ENCODE measurements around the gene ODC1.
A peak's percentile ranks its signal among the peaks of the same experiment; 100 is the strongest.

ODC1 gene

GRCh38 chr2:10417551-10418335 lies 30.4 kb downstream of the ODC1 start:
- Histone ChIP-seq H3K9me3 (ENCODE audit: control insufficient read depth in 2 of 2, low read length in 2 of 2) (no peaks in the 10 kb centered on the region), H3K4me3 (ENCODE audit: low read length in 2 of 2) (no peak overlapping the region), H3K27ac (ENCODE audit: low read depth in 2 of 2, low read length in 2 of 2) (peak overlapping the region in 1 of 2 donors; percentile 37)

GRCh38 chr2:10415640-10416039 lies 32.5 kb downstream of the ODC1 start:
- Histone ChIP-seq H3K4me1 (ENCODE audit: control insufficient read depth in 2 of 2, insufficient read depth in 2 of 2, low read length in 2 of 2) (peaks cover 33 to 40% of the 10 kb centered on the region in 2 donors), H3K9ac (ENCODE audit: low read depth in 1 of 2, low read length in 2 of 2) (no peak overlapping the region), H3K4me3 (ENCODE audit: low read length in 2 of 2) (no peak overlapping the region), H3K27me3 (ENCODE audit: control insufficient read depth in 2 of 2, insufficient read depth in 2 of 2, low read length in 2 of 2) (no peaks in the 10 kb centered on the region), H3K36me3 (ENCODE audit: control insufficient read depth in 2 of 2, insufficient read depth in 2 of 2, low read length in 2 of 2) (peaks cover 0 to 12% of the 10 kb centered on the region in 2 donors), H3K9me3 (ENCODE audit: control insufficient read depth in 2 of 2, low read length in 2 of 2) (no peaks in the 10 kb centered on the region), H3K27ac (ENCODE audit: low read depth in 2 of 2, low read length in 2 of 2) (no peak overlapping the region)

More at GRCh38 chr2:10417551-10418335, 30.4 kb downstream of the ODC1 start:
- Histone ChIP-seq H3K27me3 (ENCODE audit: control insufficient read depth in 2 of 2, insufficient read depth in 2 of 2, low read length in 2 of 2) (no peaks in the 10 kb centered on the region), H3K4me1 (ENCODE audit: control insufficient read depth in 2 of 2, insufficient read depth in 2 of 2, low read length in 2 of 2) (peaks cover 27 to 38% of the 10 kb centered on the region in 2 donors), H3K36me3 (ENCODE audit: control insufficient read depth in 2 of 2, insufficient read depth in 2 of 2, low read length in 2 of 2) (peaks cover 14 to 15% of the 10 kb centered on the region in 2 donors), H3K9ac (ENCODE audit: low read depth in 1 of 2, low read length in 2 of 2) (no peak overlapping the region)

- no peaks in the 10 kb centered on the region for H3K27me3 ChIP-seq (ENCODE audit: control insufficient read depth in 2 of 2, insufficient read depth in 2 of 2, low read length in 2 of 2)
- peak overlapping the region; percentile 57 to 79 for H3K27ac ChIP-seq (ENCODE audit: low read depth in 2 of 2, low read length in 2 of 2)
- peaks cover 33 to 43% of the 10 kb centered on the region in 2 donors for H3K4me1 ChIP-seq (ENCODE audit: control insufficient read depth in 2 of 2, insufficient read depth in 2 of 2, low read length in 2 of 2)
- H3K9me3 ChIP-seq (ENCODE audit: control insufficient read depth in 2 of 2, low read length in 2 of 2) = no peaks in the 10 kb centered on the region
- peaks cover 0 to 9% of the 10 kb centered on the region in 2 donors for H3K36me3 ChIP-seq (ENCODE audit: control insufficient read depth in 2 of 2, insufficient read depth in 2 of 2, low read length in 2 of 2)
- H3K4me3 ChIP-seq (ENCODE audit: low read length in 2 of 2) = no peak overlapping the region
- H3K9ac ChIP-seq (ENCODE audit: low read depth in 1 of 2, low read length in 2 of 2) = peak overlapping the region in 1 of 2 donors; percentile 1
Observed at GRCh38 chr2:10415048-10415447, 33.1 kb downstream of the ODC1 start.

GRCh38 chr2:10414591-10414990 lies 33.5 kb downstream of the ODC1 start:
- Histone ChIP-seq H3K27me3 (ENCODE audit: control insufficient read depth in 2 of 2, insufficient read depth in 2 of 2, low read length in 2 of 2) (no peaks in the 10 kb centered on the region), H3K4me3 (ENCODE audit: low read length in 2 of 2) (peak overlapping the region in 1 of 2 donors; percentile 37), H3K36me3 (ENCODE audit: control insufficient read depth in 2 of 2, insufficient read depth in 2 of 2, low read length in 2 of 2) (peaks cover 0 to 6% of the 10 kb centered on the region in 2 donors), H3K9me3 (ENCODE audit: control insufficient read depth in 2 of 2, low read length in 2 of 2) (no peaks in the 10 kb centered on the region), H3K27ac (ENCODE audit: low read depth in 2 of 2, low read length in 2 of 2) (peak overlapping the region; percentile 57 to 79), H3K9ac (ENCODE audit: low read depth in 1 of 2, low read length in 2 of 2) (peak overlapping the region; percentile 3 to 42), H3K4me1 (ENCODE audit: control insufficient read depth in 2 of 2, insufficient read depth in 2 of 2, low read length in 2 of 2) (peaks cover 33 to 43% of the 10 kb centered on the region in 2 donors)

GRCh38 chr2:10413991-10414451 lies 34.1 kb downstream of the ODC1 start:
- Histone ChIP-seq H3K9ac (ENCODE audit: low read depth in 1 of 2, low read length in 2 of 2) (peak overlapping the region; percentile 41 to 42), H3K27me3 (ENCODE audit: control insufficient read depth in 2 of 2, insufficient read depth in 2 of 2, low read length in 2 of 2) (no peaks in the 10 kb centered on the region), H3K27ac (ENCODE audit: low read depth in 2 of 2, low read length in 2 of 2) (peak overlapping the region; percentile 57 to 79), H3K4me1 (ENCODE audit: control insufficient read depth in 2 of 2, insufficient read depth in 2 of 2, low read length in 2 of 2) (peaks cover 37 to 48% of the 10 kb centered on the region in 2 donors), H3K9me3 (ENCODE audit: control insufficient read depth in 2 of 2, low read length in 2 of 2) (no peaks in the 10 kb centered on the region), H3K4me3 (ENCODE audit: low read length in 2 of 2) (peak overlapping the region in 1 of 2 donors; percentile 14), H3K36me3 (ENCODE audit: control insufficient read depth in 2 of 2, insufficient read depth in 2 of 2, low read length in 2 of 2) (peaks cover 0 to 6% of the 10 kb centered on the region in 2 donors)

GRCh38 chr2:10413503-10413902 lies 34.6 kb downstream of the ODC1 start:
- peak overlapping the region; percentile 57 to 79 for H3K27ac ChIP-seq (ENCODE audit: low read depth in 2 of 2, low read length in 2 of 2)

GRCh38 chr2:10412380-10412779 lies 35.7 kb downstream of the ODC1 start:
- Histone ChIP-seq H3K36me3 (ENCODE audit: control insufficient read depth in 2 of 2, insufficient read depth in 2 of 2, low read length in 2 of 2) (peaks cover 0 to 6% of the 10 kb centered on the region in 2 donors), H3K4me1 (ENCODE audit: control insufficient read depth in 2 of 2, insufficient read depth in 2 of 2, low read length in 2 of 2) (peaks cover 54 to 58% of the 10 kb centered on the region in 2 donors)

More at GRCh38 chr2:10413503-10413902, 34.6 kb downstream of the ODC1 start:
- Histone ChIP-seq H3K4me1 (ENCODE audit: control insufficient read depth in 2 of 2, insufficient read depth in 2 of 2, low read length in 2 of 2) (peaks cover 43 to 52% of the 10 kb centered on the region in 2 donors), H3K27me3 (ENCODE audit: control insufficient read depth in 2 of 2, insufficient read depth in 2 of 2, low read length in 2 of 2) (no peaks in the 10 kb centered on the region), H3K4me3 (ENCODE audit: low read length in 2 of 2) (peak overlapping the region in 1 of 2 donors; percentile 14), H3K9me3 (ENCODE audit: control insufficient read depth in 2 of 2, low read length in 2 of 2) (no peaks in the 10 kb centered on the region), H3K9ac (ENCODE audit: low read depth in 1 of 2, low read length in 2 of 2) (peak overlapping the region; percentile 28 to 41), H3K36me3 (ENCODE audit: control insufficient read depth in 2 of 2, insufficient read depth in 2 of 2, low read length in 2 of 2) (peaks cover 0 to 6% of the 10 kb centered on the region in 2 donors)

GRCh38 chr2:10411557-10411956 lies 36.6 kb downstream of the ODC1 start:
- Histone ChIP-seq H3K9ac (ENCODE audit: low read depth in 1 of 2, low read length in 2 of 2) (no peak overlapping the region), H3K27ac (ENCODE audit: low read depth in 2 of 2, low read length in 2 of 2) (no peak overlapping the region), H3K27me3 (ENCODE audit: control insufficient read depth in 2 of 2, insufficient read depth in 2 of 2, low read length in 2 of 2) (no peaks in the 10 kb centered on the region), H3K9me3 (ENCODE audit: control insufficient read depth in 2 of 2, low read length in 2 of 2) (no peaks in the 10 kb centered on the region), H3K36me3 (ENCODE audit: control insufficient read depth in 2 of 2, insufficient read depth in 2 of 2, low read length in 2 of 2) (peaks cover 0 to 6% of the 10 kb centered on the region in 2 donors), H3K4me3 (ENCODE audit: low read length in 2 of 2) (no peak overlapping the region), H3K4me1 (ENCODE audit: control insufficient read depth in 2 of 2, insufficient read depth in 2 of 2, low read length in 2 of 2) (peaks cover 57 to 60% of the 10 kb centered on the region in 2 donors)

More at GRCh38 chr2:10412380-10412779, 35.7 kb downstream of the ODC1 start:
- Histone ChIP-seq H3K4me3 (ENCODE audit: low read length in 2 of 2) (no peak overlapping the region), H3K9ac (ENCODE audit: low read depth in 1 of 2, low read length in 2 of 2) (no peak overlapping the region), H3K27ac (ENCODE audit: low read depth in 2 of 2, low read length in 2 of 2) (no peak overlapping the region), H3K9me3 (ENCODE audit: control insufficient read depth in 2 of 2, low read length in 2 of 2) (no peaks in the 10 kb centered on the region), H3K27me3 (ENCODE audit: control insufficient read depth in 2 of 2, insufficient read depth in 2 of 2, low read length in 2 of 2) (no peaks in the 10 kb centered on the region)

GRCh38 chr2:10410823-10411437 lies 37.2 kb downstream of the ODC1 start:
- Histone ChIP-seq H3K27me3 (ENCODE audit: control insufficient read depth in 2 of 2, insufficient read depth in 2 of 2, low read length in 2 of 2) (no peaks in the 10 kb centered on the region), H3K36me3 (ENCODE audit: control insufficient read depth in 2 of 2, insufficient read depth in 2 of 2, low read length in 2 of 2) (peaks cover 4 to 6% of the 10 kb centered on the region in 2 donors), H3K27ac (ENCODE audit: low read depth in 2 of 2, low read length in 2 of 2) (no peak overlapping the region), H3K9me3 (ENCODE audit: control insufficient read depth in 2 of 2, low read length in 2 of 2) (no peaks in the 10 kb centered on the region), H3K9ac (ENCODE audit: low read depth in 1 of 2, low read length in 2 of 2) (no peak overlapping the region), H3K4me3 (ENCODE audit: low read length in 2 of 2) (no peak overlapping the region), H3K4me1 (ENCODE audit: control insufficient read depth in 2 of 2, insufficient read depth in 2 of 2, low read length in 2 of 2) (peaks cover 57 to 63% of the 10 kb centered on the region in 2 donors)
